HepG2 (cell line): ENCODE results near the gene WDR73. TPM values are rescaled to one million over a fixed set of nuclear protein-coding genes. Genes with fewer than 3 reads are reported as not detected.
A peak's percentile ranks its signal among the peaks of the same experiment; 100 is the strongest.

Experiments used
- BCL6 ChIP-seq: IDR thresholded peaks from 2 replicates; pipeline ENCODE4 v1.6.1; 2016; ENCODE audit warnings: missing genetic modification reagents, missing compliant biosample characterization
- CAMTA2 ChIP-seq: sonication (generic); formaldehyde crosslinking; IDR thresholded peaks from 2 replicates; pipeline ENCODE4 v1.4.0; 2020; ENCODE audit warnings: mild to moderate bottlenecking, missing genetic modification reagents, borderline replicate concordance
- KAT8 ChIP-seq: IDR thresholded peaks from 2 replicates; pipeline ENCODE4 v1.6.1; 2016; ENCODE audit warnings: missing genetic modification reagents, missing compliant biosample characterization
- MTF1 ChIP-seq: sonication (generic); formaldehyde crosslinking; IDR thresholded peaks from 2 replicates; pipeline ENCODE4 v1.5.0; 2020; ENCODE audit warnings: missing genetic modification reagents
- NCOA1 ChIP-seq: sonication (generic); formaldehyde crosslinking; IDR thresholded peaks from 2 replicates; pipeline ENCODE4 v1.9.0; 2021; ENCODE audit warnings: missing genetic modification reagents
- PCBP1 ChIP-seq: fragments of 200-400 bp; formaldehyde crosslinking; IDR thresholded peaks from 2 replicates; pipeline ENCODE4 v1.6.1; 2017; ENCODE audit warnings: mild to moderate bottlenecking, low read depth, low read length, borderline replicate concordance
- POGK ChIP-seq: sonication (generic); formaldehyde crosslinking; conservative IDR thresholded peaks from 2 replicates; pipeline ENCODE4 v1.8.0; 2022; ENCODE audit warnings: mild to moderate bottlenecking, moderate library complexity, missing genetic modification reagents
- POLR2A ChIP-seq, 2 experiments: IDR thresholded peaks; 2 replicates each; pipeline ENCODE4 v1.6.1; 2011; ENCODE audit warnings: low read depth in 2 of 2, low read length in 2 of 2, mild to moderate bottlenecking in 1 of 2, moderate library complexity in 1 of 2; ENCODE audit not compliant: insufficient read depth in 1 of 2
- REST ChIP-seq, 2 experiments: IDR thresholded peaks; 2 replicates each; pipeline ENCODE4 v1.6.1; 2011 to 2012; ENCODE audit warnings: low read length in 2 of 2, borderline replicate concordance in 1 of 2, low read depth in 1 of 2, mild to moderate bottlenecking in 1 of 2, moderate library complexity in 1 of 2
- SP1 ChIP-seq, 2 experiments: fragments of 450-650 bp in 1 of 2; sonication (generic) in 1 of 2; formaldehyde crosslinking in 1 of 2; IDR thresholded peaks; 2 replicates each; pipeline versions ENCODE4 v1.4.0 to v1.6.1; 2016 to 2020; ENCODE audit warnings: missing genetic modification reagents in 1 of 2
- TFDP1 ChIP-seq: IDR thresholded peaks from 2 replicates; pipeline ENCODE4 v1.6.1; 2016; ENCODE audit warnings: missing compliant biosample characterization, missing genetic modification reagents, borderline replicate concordance
- U2AF2 ChIP-seq: fragments of 200-400 bp; formaldehyde crosslinking; IDR thresholded peaks from 2 replicates; pipeline ENCODE4 v1.6.1; 2017; ENCODE audit warnings: low read depth, mild to moderate bottlenecking, low read length
- XBP1 ChIP-seq: sonication (generic); formaldehyde crosslinking; IDR thresholded peaks from 2 replicates; pipeline ENCODE4 v1.5.0; 2020; ENCODE audit warnings: missing genetic modification reagents
- ZNF225 ChIP-seq: sonication (generic); formaldehyde crosslinking; IDR thresholded peaks from 2 replicates; pipeline ENCODE4 v1.4.0; 2020; ENCODE audit warnings: mild to moderate bottlenecking, missing genetic modification reagents
- ZNF232 ChIP-seq: sonication (generic); formaldehyde crosslinking; IDR thresholded peaks from 2 replicates; pipeline ENCODE4 v1.4.0; 2020; ENCODE audit warnings: missing genetic modification reagents, borderline replicate concordance
- ZNF441 ChIP-seq: sonication (generic); formaldehyde crosslinking; IDR thresholded peaks from 2 replicates; pipeline ENCODE4 v1.7.0; 2021; ENCODE audit warnings: missing genetic modification reagents, borderline replicate concordance
- ZNF841 ChIP-seq: sonication (generic); formaldehyde crosslinking; IDR thresholded peaks from 2 replicates; pipeline ENCODE4 v1.8.1; 2023; ENCODE audit warnings: missing genetic modification reagents, borderline replicate concordance
- ZNF850 ChIP-seq: sonication (generic); formaldehyde crosslinking; conservative IDR thresholded peaks from 2 replicates; pipeline ENCODE4 v1.9.0; 2021; ENCODE audit warnings: mild to moderate bottlenecking, missing genetic modification reagents
- ZSCAN29 ChIP-seq: sonication (generic); formaldehyde crosslinking; conservative IDR thresholded peaks from 2 replicates; pipeline ENCODE4 v1.4.0; 2020; ENCODE audit warnings: mild to moderate bottlenecking, missing genetic modification reagents
- ZSCAN31 ChIP-seq: sonication (generic); formaldehyde crosslinking; IDR thresholded peaks from 2 replicates; pipeline ENCODE4 v1.5.0; 2020; ENCODE audit warnings: low read depth, mild to moderate bottlenecking, missing genetic modification reagents
- polyA plus RNA-seq, 8 experiments: library from polyadenylated mRNA; depleted of rRNA in 3 of 8; stranded (reverse) in 7 of 8; unstranded in 1 of 8; fragments of >200 nt; fragmentation: Illumina TruSeq in 4 of 8; extraction: Trizol in 4 of 8; gene quantifications; 2 replicates each; pipeline versions ENCODE4 v1.2.1 to v1.2.3, GENCODE V29; 2011 to 2016; ENCODE audit warnings: low read depth in 4 of 8, missing spikeins in 1 of 8, mixed read lengths in 1 of 8; ENCODE audit not compliant: insufficient read depth in 1 of 8
- total RNA-seq, 5 experiments: library from RNA; depleted of rRNA; stranded (reverse); fragments of >200 nt; fragmentation: Illumina TruSeq; extraction: Trizol; gene quantifications; 2 replicates each; pipeline ENCODE4 v1.2.3, GENCODE V29; 2016; ENCODE audit warnings: low read depth in 1 of 5
- TF ChIP-seq, protein P1 (sequence below): sonication (generic); formaldehyde crosslinking; conservative IDR thresholded peaks from 2 replicates; pipeline ENCODE4 v1.5.0; 2020; ENCODE audit warnings: missing genetic modification reagents

WDR73 gene
- total and polyA plus RNA-seq, 2 of the 13 experiments (the other 11 are each of a cell fraction or from before 2014, with no cell fraction given), result 20.0 to 35.5 TPM

DNA sequence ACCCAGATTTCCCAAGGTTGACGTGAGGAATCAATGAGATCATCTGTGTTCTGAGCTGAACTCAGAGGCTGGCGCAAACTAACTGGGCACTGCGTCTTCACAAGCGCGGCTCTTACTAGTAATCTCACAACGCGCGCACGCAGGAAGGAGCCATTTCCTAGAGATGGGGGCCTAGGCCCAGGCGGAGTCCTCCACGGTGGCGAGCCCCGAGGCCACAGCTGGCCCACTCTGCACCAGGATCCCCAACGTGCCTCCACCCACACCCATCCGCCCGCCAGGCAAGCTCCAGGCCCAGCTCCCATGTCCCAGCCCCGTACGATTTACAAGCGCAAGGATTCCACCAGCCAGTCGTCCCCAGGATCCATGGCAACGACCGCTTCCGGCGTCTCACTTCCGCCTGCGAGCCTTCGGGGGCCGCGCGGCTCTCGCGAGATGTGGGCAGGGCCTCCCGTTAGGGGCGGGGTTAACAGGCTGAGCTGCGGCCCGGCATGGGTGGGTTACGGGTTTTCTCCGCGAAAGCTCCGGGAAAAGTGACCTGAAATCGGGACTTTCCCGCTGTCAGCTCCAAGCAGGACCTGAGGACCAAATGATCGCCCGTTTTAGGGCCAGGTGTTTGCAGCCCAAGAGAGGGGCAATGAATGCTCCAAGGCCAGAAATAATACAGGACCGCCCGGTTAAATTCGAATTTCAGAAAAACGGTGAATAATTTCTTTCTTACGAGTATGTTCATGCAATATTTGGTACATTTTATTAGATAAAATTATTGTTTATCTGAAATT is at the start of gene WDR73 (continued):
- TF ChIP-seq TFDP1 (CRISPR knock-in tag) (peak; percentile 59), ZNF841 (CRISPR knock-in tag) (no peak), POGK (CRISPR knock-in tag) (0 out of 2 replicates have a peak, but pooled peaks have one; percentile 70), NCOA1 (CRISPR knock-in tag) (0 out of 2 replicates have a peak, but pooled peaks have one; percentile 2), KAT8 (CRISPR knock-in tag) (peak; percentile 85; the same call in 1 of the 2 replicates), XBP1 (CRISPR knock-in tag) (no peak), REST (IDR thresholded peaks at IDR 0.05; ENCODE audit: borderline replicate concordance in 1 of 2, low read depth in 1 of 2, low read length in 2 of 2) (no peak), ZNF232 (CRISPR knock-in tag) (0 out of 2 replicates have a peak, but pooled peaks have one; percentile 70), BCL6 (peak; percentile 28; the same call in 1 of the 2 replicates), SP1 (IDR thresholded peaks at IDR 0.05) (peak; percentile 76; the same call in 1 of the 2 replicates), SP1 (CRISPR knock-in tag; IDR thresholded peaks at IDR 0.05) (peak; percentile 90), ZSCAN31 (CRISPR knock-in tag) (no peak), ZNF850 (no peak), U2AF2 (0 out of 2 replicates have a peak, but pooled peaks have one; percentile 87), ZSCAN29 (CRISPR knock-in tag) (no peak), ZNF441 (CRISPR knock-in tag) (no peak), POLR2A (IDR thresholded peaks at IDR 0.05; ENCODE audit: insufficient read depth in 1 of 2, low read depth in 2 of 2, low read length in 2 of 2) (peak; percentile 68 to 77), ZNF225 (CRISPR knock-in tag) (peak; percentile 73; the same call in 1 of the 2 replicates), PCBP1 (0 out of 2 replicates have a peak, but pooled peaks have one; percentile 63), MTF1 (CRISPR knock-in tag) (no peak), CAMTA2 (CRISPR knock-in tag) (0 out of 2 replicates have a peak, but pooled peaks have one; percentile 61)
- TF ChIP-seq, protein P1, sequence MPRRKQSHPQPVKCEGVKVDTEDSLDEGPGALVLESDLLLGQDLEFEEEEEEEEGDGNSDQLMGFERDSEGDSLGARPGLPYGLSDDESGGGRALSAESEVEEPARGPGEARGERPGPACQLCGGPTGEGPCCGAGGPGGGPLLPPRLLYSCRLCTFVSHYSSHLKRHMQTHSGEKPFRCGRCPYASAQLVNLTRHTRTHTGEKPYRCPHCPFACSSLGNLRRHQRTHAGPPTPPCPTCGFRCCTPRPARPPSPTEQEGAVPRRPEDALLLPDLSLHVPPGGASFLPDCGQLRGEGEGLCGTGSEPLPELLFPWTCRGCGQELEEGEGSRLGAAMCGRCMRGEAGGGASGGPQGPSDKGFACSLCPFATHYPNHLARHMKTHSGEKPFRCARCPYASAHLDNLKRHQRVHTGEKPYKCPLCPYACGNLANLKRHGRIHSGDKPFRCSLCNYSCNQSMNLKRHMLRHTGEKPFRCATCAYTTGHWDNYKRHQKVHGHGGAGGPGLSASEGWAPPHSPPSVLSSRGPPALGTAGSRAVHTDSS (CRISPR knock-in tag), result no peak
